ENCODE data around the gene HACD4.
"Not testable (repeated sequence)": the region's sequence is repeated elsewhere in the genome, so short reads cannot be mapped to it uniquely, and the experiment has no call there.

Gene HACD4

DNA sequence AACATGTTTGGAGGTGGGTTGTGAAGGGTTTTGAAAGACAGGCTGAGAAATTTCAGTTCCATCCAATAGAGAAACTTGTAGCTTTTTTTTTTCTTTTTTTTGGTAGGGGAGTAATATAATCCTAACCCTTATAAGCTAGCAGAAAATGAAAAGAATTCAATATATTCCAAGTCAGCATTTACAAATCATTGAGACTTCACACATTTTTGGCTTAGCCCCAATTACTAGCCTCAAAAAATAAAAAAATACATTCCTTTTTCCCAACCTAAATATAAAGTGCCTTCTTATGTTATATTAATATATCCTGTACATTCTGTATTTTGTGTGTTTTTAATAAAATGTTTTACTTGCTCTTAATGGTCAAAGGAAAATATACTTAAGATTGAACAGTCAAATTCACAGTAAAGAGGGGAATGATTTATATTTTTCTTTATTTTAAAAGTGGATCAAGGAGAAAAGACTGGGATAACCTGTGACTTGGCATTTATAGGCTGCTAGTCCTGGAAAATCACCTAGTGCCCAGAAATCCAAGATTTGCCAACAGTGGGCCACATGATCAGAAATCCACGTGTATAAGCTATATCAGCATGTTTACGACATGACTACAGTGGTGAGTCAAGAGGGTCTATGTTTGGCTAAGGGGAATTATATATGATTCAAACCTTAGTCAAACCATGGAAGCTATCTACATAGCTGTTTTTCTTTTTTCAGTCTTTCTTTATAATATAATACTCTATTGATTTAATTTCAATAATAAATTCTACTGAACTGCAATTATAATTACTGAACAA lies 14.5 kb downstream of the HACD4 start:
- no peak for DNase-seq (ENCODE audit: low read depth in 2 of 2)

DNA sequence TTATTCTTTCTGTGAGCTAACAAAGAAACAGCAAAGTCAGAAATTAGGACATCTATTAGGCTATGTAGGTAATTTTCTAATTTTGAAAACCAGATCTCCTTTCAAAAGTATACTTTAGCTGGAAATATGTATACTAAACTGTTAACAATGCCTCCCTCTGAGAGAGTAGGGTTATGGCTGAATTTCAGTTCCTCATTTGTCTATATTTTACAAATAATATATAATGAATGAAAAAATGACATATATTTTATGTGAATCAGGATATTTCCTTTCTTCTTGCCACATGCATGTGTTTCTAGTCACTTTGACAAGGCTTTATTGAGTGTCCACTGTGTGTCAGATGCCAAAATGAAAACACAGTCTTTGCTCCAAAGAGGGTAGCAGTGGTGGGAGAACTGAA lies 15.4 kb downstream of the HACD4 start:
- DNase-seq (ENCODE audit: low read depth in 2 of 2), result no peak

DNA sequence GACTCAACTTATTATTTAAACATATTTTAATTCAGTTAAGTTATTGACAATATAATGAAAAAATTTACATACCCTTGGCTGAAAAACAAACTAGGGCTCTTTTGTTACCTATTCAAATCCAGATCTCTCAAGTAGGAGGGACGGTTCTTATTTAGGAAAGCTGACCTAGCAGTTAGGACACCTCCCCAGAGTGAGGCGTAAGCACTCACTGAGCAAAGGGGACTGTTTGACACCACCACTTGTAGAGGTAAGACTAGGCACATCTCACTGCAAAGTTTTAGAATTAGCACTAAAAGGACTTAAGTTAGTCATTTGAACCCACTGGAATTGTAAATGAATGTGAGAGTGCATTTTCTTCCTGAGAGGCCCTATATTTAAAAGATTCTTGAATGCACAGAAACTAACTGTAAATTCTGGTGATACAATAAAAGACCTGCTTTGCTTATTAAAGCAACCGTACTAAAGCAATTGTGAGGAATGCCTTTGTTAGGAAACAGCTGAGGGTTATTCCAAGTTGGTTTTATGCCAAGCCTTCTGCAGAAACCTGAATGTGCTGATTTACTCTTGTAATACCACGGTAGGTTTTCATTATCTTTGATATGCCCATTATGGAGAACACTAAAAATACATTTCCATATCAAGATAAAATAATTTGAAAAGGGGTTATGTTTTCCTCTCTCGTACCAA lies 16.2 kb downstream of the HACD4 start:
- DNase-seq (ENCODE audit: low read depth in 2 of 2), result no peak

DNA sequence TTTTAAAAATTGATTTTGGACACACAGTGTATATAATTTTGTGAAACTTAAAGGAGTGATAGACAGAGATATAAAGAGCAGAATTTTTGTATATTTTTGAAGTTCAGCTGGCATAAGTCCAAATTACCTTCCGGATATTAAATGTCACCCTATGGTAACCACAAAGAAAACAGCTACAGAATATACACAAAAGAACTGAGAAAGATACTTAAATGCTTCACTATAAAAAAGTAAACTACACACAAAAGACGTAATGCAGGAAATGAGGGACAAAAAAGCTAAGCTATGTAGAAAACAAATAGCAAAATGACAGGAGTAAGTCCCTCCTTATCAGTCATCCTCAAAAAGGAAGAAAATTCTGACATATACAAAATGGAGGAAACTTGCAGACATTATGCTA lies 29.4 kb downstream of the HACD4 start:
- no peak for DNase-seq (ENCODE audit: low read depth in 2 of 2)

DNA sequence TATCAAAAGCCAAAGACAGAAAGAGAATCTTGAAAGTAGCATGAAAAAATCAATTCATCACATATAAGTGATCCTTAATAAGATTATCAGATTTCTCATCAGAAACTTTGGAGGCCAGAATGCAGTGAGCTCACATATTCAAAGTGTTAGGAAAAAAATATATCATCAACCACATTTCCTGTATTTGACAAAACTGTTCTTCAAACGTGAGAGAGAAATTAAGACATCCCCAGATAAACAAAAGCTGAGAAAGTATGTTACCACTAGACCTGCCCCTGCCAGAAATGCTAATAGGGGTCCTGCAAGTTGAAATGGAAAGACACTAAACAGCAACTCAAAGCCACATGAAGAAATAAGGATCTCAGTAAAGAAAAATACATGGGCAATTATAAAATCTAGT lies 29.9 kb downstream of the HACD4 start:
- DNase-seq (ENCODE audit: low read depth in 2 of 2), result no peak

DNA sequence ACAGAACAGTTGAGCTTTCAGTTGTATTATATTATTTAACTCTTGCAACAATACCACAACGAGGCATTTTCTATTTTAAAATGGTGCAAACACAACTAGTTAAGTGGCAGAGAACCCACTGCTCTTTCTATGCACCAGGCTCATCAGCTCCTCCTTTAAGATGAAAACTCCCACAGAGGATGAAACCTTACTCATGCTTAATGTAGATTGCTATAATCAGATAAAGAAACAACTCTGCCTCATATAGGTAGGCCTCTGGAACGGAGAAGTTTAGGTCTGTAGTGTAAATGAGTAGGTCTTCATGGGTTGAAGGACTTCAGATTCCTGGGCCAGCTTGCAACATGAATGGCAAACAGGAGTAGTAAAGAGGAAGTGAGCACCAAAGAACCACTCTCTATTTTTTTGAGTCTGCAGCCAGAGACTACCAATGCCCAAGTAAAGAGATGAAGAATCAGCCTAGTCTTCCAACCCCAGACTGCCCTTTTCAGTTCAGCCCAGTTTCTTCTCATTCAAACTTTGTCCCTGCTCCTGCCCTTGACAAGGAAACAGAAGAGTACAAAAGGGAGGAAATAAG lies 33.9 kb downstream of the HACD4 start:
- DNase-seq (ENCODE audit: low read depth in 2 of 2), result no peak

DNA sequence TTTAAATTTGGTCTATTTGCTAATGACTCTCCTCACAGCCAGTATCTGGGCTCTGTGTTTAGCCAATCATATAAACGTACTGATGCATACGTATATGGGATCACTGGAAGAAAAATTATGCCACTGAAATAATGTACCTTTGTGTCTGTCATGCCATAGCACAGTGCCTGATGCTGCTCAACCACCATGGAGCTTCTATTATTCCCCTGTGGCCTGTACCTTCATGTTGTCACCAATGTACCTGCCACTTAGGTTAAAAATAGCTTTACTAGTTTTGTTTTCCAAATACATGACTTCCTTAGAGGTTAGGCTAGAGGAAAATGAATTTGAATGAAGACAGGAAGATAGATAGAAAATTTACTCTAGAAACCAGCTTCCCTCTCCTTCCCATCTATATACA lies 34.6 kb downstream of the HACD4 start:
- DNase-seq (ENCODE audit: low read depth in 2 of 2), result no peak

DNA sequence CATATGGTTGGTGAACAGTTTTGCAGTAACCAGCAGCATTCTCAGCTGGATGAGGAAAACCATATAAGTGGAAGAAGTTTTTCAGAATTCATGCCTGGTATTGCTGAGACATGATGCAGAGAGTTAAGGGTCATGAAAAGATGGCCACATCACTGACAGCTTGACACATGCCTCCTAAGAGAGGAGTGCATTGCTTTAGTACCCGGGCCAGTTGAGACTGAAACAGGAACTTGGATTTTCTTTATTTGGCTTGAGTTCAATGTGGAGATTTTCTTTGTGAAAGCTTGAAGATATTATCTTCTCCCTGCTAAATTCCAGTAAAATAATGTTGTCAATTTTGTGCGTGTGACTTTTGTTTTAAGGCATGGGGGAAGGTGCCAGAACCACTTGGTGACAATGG lies 35.8 kb downstream of the HACD4 start:
- no peak for DNase-seq (ENCODE audit: low read depth in 2 of 2)

DNA sequence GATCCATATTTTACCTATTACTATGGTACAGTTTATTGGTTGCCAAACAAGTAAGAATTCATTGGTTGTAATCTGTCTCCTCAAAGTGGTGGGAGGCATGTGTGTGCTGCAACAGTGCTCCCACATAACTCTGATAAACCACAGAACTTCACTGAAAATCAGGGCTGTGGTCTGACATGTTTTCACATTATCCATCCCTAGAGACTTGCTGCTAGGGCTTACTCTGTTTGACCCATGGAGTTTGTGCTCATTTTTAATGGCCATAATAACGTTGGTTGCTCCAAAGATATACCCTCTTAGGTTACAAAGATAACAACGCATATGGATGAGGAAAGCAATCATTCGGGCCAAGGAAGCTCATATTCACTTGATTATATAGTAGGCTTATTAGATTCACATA lies 37.0 kb downstream of the HACD4 start:
- DNase-seq (ENCODE audit: low read depth in 2 of 2), result no peak

DNA sequence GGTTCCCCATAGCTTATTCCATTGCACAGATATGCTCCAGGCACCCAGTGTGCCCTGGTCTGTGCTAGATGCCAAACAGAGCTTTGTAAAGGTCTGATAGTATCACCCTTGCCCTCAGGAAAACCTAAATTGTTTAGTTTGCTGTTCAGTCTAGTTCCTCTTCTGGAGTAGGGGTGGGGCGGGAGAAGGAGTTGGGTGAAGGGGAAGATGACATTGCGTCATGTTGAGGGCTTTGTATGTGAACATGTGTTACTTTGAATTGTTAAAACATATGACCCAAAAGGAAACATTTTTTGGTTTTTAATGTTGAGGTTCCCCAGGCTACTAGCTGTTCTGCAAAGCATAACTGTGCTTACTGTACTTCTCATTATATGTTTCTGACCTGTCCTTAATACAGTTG lies 40.6 kb downstream of the HACD4 start:
- DNase-seq (ENCODE audit: low read depth in 2 of 2), result no peak

DNA sequence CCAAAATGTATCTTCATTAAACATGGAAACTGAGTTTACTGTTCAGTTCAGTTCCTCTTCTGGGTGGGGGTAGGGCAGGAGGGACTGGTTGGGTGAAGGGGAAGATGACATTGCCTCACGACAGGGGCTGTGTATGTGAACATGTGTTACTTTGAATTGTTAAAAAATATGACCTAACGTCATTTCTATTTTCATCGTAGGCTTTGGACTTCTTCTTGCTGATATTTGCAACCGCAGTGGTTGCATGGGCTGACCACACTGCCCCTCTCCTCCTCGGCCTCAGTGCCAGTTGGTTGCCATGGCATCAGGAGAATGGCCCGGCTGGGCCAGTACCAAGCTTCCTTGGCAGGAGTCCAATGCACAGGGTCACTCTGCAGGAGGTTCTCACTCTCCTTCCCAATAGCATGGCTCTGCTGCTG lies 41.5 kb downstream of the HACD4 start:
- no peak for DNase-seq (ENCODE audit: low read depth in 2 of 2)

DNA sequence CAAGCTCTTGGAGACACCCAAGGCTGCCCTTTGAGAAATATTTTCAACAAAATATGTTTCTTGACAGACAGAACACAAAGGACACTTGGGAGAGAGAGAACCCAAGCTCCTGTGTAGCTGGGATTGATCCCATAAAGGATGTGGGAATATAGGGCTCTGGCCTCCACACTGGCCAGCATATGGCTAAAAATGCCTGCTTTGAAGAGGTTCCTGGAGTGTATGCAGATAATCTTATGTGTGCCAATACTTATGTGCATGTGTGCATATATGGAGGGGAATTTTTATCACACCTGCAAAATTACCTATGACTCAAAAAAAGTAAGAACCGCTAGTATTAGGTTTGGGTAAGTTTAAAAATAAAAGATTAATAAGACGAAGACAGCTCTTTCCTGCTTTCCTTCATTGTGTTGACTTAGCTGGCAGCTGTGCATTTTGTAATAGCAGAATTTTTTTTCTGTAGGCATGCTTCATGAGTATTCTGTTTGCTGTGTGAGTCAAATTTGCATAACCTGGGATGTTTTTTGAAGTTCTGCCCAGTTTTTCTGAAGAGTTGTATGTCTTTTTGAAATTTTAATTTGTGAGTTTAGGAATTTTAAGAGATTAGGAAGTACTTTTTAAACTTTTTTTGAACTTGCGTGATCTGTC lies 42.6 kb downstream of the HACD4 start:
- no peak for DNase-seq (ENCODE audit: low read depth in 2 of 2)

DNA sequence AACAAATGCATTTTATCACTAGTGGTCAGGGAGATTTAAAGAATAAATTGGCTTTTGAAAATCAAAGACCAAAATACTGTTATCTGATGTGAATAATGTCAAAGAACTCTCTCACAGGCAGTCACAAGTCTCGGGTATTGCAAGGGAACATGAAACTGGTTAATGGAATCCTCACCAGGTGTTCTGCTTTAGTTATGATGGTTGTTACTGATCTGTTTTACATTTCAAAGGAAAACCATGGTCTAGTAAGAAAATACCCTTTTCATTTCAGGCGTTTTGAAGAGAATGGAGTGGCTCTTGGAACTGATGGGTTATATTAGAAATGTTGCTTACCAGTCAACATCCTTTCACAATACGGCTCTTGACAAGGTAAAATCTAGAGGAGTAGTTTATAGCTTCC lies 43.4 kb downstream of the HACD4 start:
- no peak for DNase-seq (ENCODE audit: low read depth in 2 of 2)

DNA sequence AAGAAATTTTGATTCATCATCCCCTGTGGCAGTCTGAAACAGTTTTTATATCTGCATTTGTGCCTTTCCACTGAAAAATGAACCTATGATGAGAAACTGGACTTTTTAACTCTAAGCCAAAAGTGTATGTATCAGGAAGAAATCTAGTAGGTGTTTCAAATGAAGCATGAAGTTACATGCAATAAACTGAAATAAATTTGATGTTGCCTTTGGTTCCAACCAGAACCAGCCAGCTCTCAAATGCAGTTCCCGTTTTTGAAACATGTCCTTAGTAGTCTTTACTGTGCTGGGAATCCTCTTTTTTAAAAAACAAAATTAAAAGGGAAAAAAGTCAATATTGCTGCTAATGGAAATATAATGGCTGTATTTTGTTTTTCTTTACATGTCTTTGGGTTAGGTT lies 43.9 kb downstream of the HACD4 start:
- DNase-seq (ENCODE audit: low read depth in 2 of 2), result no peak

DNA sequence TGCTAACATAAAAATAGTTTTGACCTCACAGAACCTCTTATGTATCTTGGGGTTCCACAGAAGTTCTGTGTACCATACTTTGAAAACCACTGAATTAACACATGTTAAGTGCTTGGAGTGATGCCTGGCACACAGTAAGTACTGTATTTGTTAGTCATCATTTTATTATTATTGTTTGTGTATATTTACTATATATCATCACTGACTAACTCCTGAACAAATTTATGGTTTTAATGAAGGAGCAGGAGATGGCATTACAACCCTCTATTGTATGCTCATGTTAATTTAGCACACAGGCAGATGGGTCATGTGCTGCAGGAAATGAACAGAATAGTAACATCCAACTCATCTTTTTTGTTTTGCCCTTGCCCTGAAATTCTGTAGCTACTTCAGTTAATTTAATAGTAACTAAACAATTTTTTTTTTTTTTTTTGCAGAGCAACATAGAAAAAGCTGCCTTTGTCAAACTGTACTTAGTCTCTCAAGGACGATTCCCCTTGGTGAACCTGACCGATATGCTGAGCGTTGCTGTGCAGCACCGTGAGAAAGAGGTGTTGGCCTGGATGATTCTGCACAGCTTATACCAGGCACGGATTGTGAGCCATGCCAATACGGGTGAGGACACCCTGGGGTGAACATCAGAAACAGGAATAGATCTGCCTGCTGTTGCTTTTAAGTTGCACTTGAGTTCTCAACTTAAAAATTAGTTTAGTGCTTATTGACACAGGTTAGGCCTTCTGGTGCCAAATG lies 45.4 kb downstream of the HACD4 start:
- DNase-seq (ENCODE audit: low read depth in 2 of 2), result no peak

DNA sequence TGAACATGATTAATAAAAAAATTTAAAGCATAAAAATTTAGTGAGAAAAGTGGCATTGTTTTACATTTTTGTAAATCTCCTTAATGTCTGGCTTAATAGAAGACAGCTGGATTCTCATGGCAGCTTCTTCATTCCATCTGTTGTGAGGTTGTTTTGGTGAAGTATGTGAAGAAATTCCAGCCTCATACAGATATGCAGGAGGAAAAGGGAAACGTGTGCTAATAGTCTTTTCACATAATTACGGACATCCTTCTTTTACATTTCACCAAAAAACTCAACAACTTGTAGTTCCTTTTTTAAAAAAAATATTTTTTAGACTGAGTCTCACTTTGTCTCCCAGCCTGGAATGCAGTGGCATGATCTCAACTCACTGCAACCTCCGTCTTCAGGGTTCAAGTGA lies 46.9 kb downstream of the HACD4 start:
- DNase-seq (ENCODE audit: low read depth in 2 of 2), result no peak

DNA sequence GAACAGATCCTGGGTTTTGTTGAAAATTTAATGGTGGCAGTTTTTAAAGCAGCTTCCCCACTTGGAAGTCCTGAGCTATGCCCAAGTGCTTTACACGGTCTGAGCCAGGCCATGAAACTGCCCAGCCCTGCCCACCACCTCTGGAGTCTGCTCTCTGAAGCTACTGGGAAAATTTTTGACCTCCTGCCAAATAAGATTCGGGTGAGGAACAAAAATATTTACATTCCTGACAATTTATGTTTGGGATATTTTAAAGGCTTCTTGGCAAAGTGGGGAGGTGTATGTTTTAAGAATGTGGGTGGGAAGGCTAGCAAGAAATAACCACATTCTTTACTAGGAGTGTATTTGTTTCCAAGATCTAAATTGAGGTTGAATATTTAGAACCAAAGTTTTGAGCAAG lies 50.0 kb downstream of the HACD4 start:
- no peak for DNase-seq (ENCODE audit: low read depth in 2 of 2)

DNA sequence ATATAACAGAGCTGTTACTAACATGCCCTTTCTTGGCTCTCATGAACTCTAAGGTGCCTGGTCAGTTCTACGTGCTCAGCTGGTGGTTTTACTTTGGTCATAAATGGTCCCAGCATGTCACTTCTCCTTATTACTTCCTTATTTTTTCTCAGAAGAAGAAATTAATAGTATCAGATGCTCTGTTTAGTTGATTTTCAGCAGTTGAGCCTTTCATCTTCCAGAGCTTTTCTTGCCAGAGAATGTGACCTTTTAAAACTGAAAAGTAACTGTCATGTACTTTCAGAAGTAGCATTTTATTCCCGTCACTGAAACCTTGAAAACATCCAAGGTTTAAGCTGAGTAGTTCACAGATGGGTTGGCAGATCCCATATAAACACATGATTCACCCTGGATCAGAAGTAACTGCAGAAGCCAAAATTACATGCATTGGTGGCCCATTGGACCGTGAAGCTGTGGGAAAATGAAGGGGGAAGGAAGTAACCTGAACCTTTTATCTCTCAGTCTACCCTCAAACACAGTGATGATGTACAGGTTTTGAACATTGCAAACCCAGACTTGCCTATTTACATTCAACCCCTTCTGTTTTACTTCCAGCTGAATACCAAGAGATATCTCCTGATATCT lies 50.5 kb downstream of the HACD4 start:
- DNase-seq (ENCODE audit: low read depth in 2 of 2), result no peak

DNA sequence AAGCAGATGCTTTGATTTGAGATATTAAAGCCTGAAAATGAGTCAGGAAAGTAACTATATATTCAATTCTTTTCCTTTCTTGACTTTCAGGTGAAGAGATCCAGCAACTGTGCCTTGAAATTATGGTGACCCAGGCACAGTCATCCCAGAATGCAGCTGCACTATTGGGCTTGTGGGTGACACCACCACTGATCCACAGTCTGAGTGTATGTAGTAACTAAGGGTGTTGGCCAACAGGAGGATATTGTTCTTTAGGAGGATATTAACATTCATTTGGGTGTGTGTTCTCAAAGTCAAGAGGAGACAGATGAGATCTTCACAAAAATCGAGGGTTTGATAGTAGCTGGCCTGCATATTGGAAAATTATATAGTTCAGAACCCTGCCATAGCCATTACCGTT lies 53.2 kb downstream of the HACD4 start:
- DNase-seq (ENCODE audit: low read depth in 2 of 2), result no peak

DNA sequence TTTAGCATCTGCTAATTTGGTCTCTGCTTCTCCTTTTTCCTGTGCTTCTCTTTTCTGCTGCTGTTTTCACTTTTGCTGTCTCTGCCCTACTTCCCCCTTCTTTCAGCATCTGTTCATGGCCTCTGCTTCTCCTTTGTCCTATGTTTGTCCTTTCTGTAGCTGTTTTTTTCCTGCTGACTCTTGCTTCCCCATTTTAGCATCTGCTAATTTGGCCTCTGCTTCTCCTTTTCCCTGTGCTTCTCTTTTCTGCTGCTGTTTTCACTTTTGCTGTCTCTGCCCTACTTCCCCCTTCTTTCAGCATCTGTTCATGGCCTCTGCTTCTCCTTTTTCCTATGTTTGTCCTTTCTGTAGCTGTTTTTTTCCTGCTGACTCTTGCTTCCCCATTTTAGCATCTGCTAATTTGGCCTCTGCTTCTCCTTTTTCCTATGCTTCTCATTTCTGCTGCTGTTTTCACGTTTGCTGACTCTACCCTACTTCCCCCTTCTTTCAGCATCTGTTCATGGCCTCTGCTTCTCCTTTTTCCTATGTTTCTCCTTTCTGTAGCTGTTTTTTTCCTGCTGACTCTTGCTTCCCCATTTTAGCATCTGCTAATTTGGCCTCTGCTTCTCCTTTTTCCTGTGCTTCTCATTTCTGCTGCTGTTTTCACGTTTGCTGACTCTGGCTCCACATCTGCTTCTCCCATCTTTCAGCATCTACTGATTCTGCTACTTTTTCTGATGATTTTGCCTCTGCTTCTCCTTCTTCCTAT lies 57.1 kb downstream of the HACD4 start:
- DNase-seq (ENCODE audit: low read depth in 2 of 2), result not testable (repeated sequence)

Data from stimulated activated CD4-positive, alpha-beta T cell treated with anti-CD3 and anti-CD28 coated beads, Interleukin-1b, Interleukin-23, amount 100 ng/mL, for 4 hours (primary cell).